Nephron progenitor cell (in vitro differentiated cells): ENCODE data around the gene XPO4.

Experiments
- DNase-seq: peaks from one replicate; pipeline ENCODE4 v3.0.0; 2021
- H3K27ac Mint-ChIP-seq: 2 replicates; pipeline ENCODE4 v1.8.0; 2021; ENCODE audit warnings: mild to moderate bottlenecking, moderate library complexity, mixed read lengths
- H3K27me3 Mint-ChIP-seq: 2 replicates; pipeline ENCODE4 v1.8.0; 2021; ENCODE audit warnings: mild to moderate bottlenecking, low read depth, mixed read lengths; ENCODE audit not compliant: poor library complexity
- H3K36me3 Mint-ChIP-seq: 2 replicates; pipeline ENCODE4 v1.8.0; 2021; ENCODE audit warnings: low read depth, mixed read lengths
- H3K4me1 Mint-ChIP-seq: 2 replicates; pipeline ENCODE4 v1.8.0; 2021; ENCODE audit warnings: mixed read lengths
- H3K4me3 Mint-ChIP-seq: 2 replicates; pipeline ENCODE4 v1.8.0; 2021; ENCODE audit warnings: mild to moderate bottlenecking, moderate library complexity, mixed read lengths
- H3K9me3 Mint-ChIP-seq: 2 replicates; pipeline ENCODE4 v1.8.0; 2021; ENCODE audit warnings: mild to moderate bottlenecking, moderate library complexity, mixed read lengths
- TF ChIP-seq, protein P1 (sequence below): fragments of 200-600 bp; sonication (generic); IDR thresholded peaks from 2 replicates; pipeline ENCODE4 v1.5.0; 2021; ENCODE audit warnings: antibody characterized with exemption

The XPO4 gene

DNA sequence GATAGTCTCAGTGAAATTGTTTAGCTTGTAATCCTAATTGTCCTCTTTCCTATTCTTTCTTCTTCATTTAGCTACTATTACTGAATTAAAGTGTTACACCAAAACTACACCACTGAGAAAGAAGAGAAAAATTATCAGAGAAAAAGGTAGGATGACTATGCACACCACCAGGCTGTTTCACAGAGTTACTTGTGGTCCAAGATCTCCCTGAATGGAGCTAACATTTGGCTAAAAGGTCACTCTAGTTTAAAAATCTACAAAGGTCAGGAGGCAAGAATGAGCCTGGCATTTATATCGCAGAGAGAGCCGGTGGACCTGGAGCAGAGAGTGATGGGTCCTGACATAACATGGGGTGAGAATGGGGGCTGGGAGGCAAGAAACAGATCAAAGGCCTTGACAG is 91.7 kb downstream of the XPO4 start:
- DNase-seq = no peak
- Mint-ChIP-seq H3K4me3 (no peak overlapping the region), H3K9me3 (no peaks in the 10 kb centered on the region), H3K36me3 (peaks cover 50% of the 10 kb centered on the region), H3K27ac (peak overlapping the region; percentile 49), H3K27me3 (no peaks in the 10 kb centered on the region), H3K4me1 (no peaks in the 10 kb centered on the region)
- TF ChIP-seq, protein P1, sequence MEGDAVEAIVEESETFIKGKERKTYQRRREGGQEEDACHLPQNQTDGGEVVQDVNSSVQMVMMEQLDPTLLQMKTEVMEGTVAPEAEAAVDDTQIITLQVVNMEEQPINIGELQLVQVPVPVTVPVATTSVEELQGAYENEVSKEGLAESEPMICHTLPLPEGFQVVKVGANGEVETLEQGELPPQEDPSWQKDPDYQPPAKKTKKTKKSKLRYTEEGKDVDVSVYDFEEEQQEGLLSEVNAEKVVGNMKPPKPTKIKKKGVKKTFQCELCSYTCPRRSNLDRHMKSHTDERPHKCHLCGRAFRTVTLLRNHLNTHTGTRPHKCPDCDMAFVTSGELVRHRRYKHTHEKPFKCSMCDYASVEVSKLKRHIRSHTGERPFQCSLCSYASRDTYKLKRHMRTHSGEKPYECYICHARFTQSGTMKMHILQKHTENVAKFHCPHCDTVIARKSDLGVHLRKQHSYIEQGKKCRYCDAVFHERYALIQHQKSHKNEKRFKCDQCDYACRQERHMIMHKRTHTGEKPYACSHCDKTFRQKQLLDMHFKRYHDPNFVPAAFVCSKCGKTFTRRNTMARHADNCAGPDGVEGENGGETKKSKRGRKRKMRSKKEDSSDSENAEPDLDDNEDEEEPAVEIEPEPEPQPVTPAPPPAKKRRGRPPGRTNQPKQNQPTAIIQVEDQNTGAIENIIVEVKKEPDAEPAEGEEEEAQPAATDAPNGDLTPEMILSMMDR = no peak

GRCh38 chr13:20808874-20809273 is 93.7 kb downstream of the XPO4 start:
- no peak overlapping the region for H3K27ac Mint-ChIP-seq
- H3K9me3 Mint-ChIP-seq = no peaks in the 10 kb centered on the region
- TF ChIP-seq, protein P1 = no peak
- H3K4me3 Mint-ChIP-seq = no peak overlapping the region
- peaks cover 45% of the 10 kb centered on the region for H3K36me3 Mint-ChIP-seq
- H3K27me3 Mint-ChIP-seq = no peaks in the 10 kb centered on the region
- no peaks in the 10 kb centered on the region for H3K4me1 Mint-ChIP-seq
- no peak for DNase-seq

DNA sequence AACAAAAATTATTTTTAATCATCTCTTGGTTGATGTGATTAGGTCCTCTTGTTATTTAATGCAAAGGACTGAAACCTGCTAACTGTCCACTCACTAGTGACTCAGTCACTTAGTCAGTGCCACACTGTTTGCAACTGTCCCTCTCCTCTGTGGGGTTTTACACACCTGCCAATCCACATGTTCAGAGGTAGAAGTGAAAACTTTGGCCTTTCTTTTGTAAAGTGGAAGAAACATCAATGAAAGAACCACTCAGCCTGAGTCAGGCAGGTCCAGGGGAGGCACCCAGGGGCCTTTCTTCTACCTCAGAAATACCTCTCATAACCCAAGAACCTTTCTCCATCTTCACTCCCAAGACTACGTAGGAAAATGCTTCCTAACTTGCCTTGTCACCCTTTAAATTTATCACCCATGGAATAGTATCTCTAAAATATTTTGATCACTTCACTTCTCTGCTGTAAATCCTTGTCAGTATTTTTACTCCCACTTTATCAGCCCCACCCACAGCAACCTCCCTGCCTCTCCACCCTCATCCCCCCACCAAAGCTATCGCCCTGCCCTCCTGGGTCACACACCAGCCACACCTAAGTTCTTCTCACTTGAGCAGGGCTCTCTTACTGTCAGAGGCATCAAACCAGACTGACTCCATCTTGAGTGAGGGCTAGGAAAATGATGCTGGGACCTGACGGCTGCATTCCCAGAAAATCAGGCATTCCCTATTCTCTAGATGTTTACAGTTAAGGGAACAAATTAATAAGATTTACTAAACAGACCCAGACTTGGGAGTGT is 99.2 kb downstream of the XPO4 start:
- no peaks in the 10 kb centered on the region for H3K4me1 Mint-ChIP-seq
- H3K9me3 Mint-ChIP-seq = no peaks in the 10 kb centered on the region
- peaks cover 18% of the 10 kb centered on the region for H3K36me3 Mint-ChIP-seq
- H3K27me3 Mint-ChIP-seq = no peaks in the 10 kb centered on the region
- no peak overlapping the region for H3K4me3 Mint-ChIP-seq
- peak overlapping the region; percentile 87 for H3K27ac Mint-ChIP-seq
- DNase-seq = no peak
- TF ChIP-seq, protein P1 = no peak

- H3K27ac Mint-ChIP-seq = no peak overlapping the region
Observed at GRCh38 chr13:20801707-20802106, 100.8 kb downstream of the XPO4 start.

DNA sequence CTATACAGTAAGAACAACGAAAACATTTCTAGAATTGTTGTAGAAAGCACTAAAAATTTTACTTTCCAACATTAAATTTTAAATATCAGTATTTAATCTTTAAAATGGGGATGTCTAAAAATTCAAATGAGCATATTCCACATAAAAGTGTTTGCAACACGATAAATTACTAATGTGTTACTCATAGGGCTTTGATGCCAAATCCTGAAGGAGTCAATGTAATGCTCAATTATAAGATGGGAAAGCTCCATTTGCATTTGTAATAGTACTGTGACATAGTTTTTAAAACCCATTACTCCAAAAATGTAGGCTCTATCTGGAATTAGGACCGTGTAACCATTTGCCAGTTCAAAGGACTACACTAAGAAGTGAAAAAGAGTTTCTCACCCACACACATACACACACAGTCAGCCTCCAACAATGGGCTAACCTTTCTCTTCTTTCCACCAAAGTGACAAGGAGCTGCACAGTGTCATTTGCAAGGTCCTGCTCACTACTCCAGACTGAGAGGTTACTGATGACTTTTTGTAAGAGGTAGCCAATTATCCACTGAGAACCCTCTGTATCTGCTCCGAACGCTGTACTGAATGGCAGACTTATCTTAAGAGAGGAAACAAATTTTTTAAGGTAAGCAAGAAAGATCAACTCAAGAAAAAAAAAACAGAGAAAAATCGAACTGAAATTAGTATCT is 102.7 kb downstream of the XPO4 start:
- TF ChIP-seq, protein P1 = no peak
- no peak for DNase-seq
- no peak overlapping the region for H3K27ac Mint-ChIP-seq
- H3K27me3 Mint-ChIP-seq = peaks cover 1% of the 10 kb centered on the region
- peaks cover 38% of the 10 kb centered on the region for H3K36me3 Mint-ChIP-seq
- H3K4me3 Mint-ChIP-seq = no peak overlapping the region
- no peaks in the 10 kb centered on the region for H3K4me1 Mint-ChIP-seq
- H3K9me3 Mint-ChIP-seq = no peaks in the 10 kb centered on the region

More at GRCh38 chr13:20801707-20802106, 100.8 kb downstream of the XPO4 start:
- Mint-ChIP-seq H3K27me3 (no peaks in the 10 kb centered on the region), H3K9me3 (no peaks in the 10 kb centered on the region), H3K4me3 (no peak overlapping the region), H3K36me3 (peaks cover 27% of the 10 kb centered on the region), H3K4me1 (no peaks in the 10 kb centered on the region)
- TF ChIP-seq, protein P1 = no peak
- DNase-seq = no peak
